NCI-H82 treated with DMSO at 0.1 percent for 48 hours (cell line): ENCODE results near the gene TRIM25.

Experiments
- DNase-seq: peaks from one replicate; lab custom pipeline; 2025; ENCODE audit not compliant: unreplicated experiment; lab: John Stamatoyannopoulos, UW

The TRIM25 gene

GRCh38 chr17:56926704-56927103 is 12.9 kb upstream of the TRIM25 start:
- DNase-seq, result no peak

- DNase-seq, result no peak
Observed at GRCh38 chr17:56926270-56926669, 12.4 kb upstream of the TRIM25 start.

GRCh38 chr17:56925088-56925487 is 11.2 kb upstream of the TRIM25 start:
- DNase-seq, result no peak

GRCh38 chr17:56919717-56920116 is 5.9 kb upstream of the TRIM25 start:
- DNase-seq, result no peak

GRCh38 chr17:56918916-56919315 is 5.1 kb upstream of the TRIM25 start:
- no peak for DNase-seq

GRCh38 chr17:56917559-56918296 is 3.9 kb upstream of the TRIM25 start:
- DNase-seq, result no peak

- no peak for DNase-seq
Observed at GRCh38 chr17:56914581-56915273, 878 bp upstream of the TRIM25 start.

GRCh38 chr17:56913353-56913866 is 439 bp downstream of the TRIM25 start:
- no peak for DNase-seq

- DNase-seq, result no peak
Observed at GRCh38 chr17:56913000-56913311, 893 bp downstream of the TRIM25 start.

- no peak for DNase-seq
Observed at GRCh38 chr17:56912105-56912999, 1.5 kb downstream of the TRIM25 start.

- no peak for DNase-seq
Observed at GRCh38 chr17:56910509-56911235, 3.2 kb downstream of the TRIM25 start.

- no peak for DNase-seq
Observed at GRCh38 chr17:56909742-56910508, 3.9 kb downstream of the TRIM25 start.

- DNase-seq, result no peak
Observed at GRCh38 chr17:56908001-56908542, 5.8 kb downstream of the TRIM25 start.

- DNase-seq, result no peak
Observed at GRCh38 chr17:56903560-56903959, 10.3 kb downstream of the TRIM25 start.

GRCh38 chr17:56902348-56902747 is 11.5 kb downstream of the TRIM25 start:
- DNase-seq, result no peak

GRCh38 chr17:56899403-56899802 is 14.4 kb downstream of the TRIM25 start:
- DNase-seq, result no peak

GRCh38 chr17:56898874-56899273 is 15.0 kb downstream of the TRIM25 start:
- no peak for DNase-seq

GRCh38 chr17:56897646-56898424 is 16.0 kb downstream of the TRIM25 start:
- DNase-seq, result no peak

- DNase-seq, result no peak
Observed at GRCh38 chr17:56896968-56897359, 16.9 kb downstream of the TRIM25 start.
